ENCODE data around the gene MAPK1. TPM values are rescaled to one million over a fixed set of nuclear protein-coding genes. Genes with fewer than 3 reads are reported as not detected.
"Not testable (repeated sequence)": the region's sequence is repeated elsewhere in the genome, so short reads cannot be mapped to it uniquely, and the experiment has no call there.

MAPK1 gene
- 119 TPM for total RNA-seq (ENCODE audit: unreplicated experiment)
- long read RNA-seq, full-length matches to known transcripts: 8 of 10 reads
- long read RNA-seq, partial matches to known transcripts: 1 of 10 reads
- long read RNA-seq, other reads (novel, unspliced or antisense): 1 of 10 reads

DNA sequence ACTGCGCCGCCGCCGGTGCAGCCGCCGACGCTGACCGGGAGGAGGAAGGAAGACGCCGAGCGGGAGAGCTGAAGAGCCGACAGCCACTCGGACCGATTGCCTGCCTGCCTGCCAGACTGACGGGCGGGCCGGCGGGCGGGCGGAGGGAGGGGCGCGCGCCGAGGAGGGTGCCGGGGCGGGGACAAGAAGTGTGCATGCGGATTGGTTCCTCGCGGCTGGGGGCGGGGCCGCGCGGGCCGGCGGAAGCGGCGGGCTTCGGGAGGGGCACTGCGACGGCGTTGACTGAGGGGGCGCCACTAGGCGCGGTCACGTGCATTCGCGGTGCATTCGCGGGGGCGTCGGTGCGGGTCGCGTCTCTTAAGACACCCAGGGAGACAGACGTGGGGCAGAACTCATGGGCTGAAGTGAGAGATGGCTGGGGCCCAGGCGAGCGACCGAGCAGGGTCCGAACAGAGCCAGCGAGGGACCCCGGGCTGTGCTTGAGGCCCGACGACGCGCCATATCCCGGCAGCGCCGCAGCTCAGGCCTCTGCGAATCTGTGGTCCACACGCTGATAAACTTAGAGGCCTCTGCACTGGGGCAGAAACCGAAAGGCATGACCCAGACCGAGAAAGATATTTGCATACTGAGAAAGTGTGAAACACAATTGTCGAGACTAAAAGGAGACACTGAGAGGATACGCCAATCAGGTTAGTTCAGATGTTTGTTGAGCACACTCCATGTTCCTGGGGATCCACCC, at the start of gene MAPK1:
Gene MAPK1 (minus strand): TSS at position 118 of the 739 bp plus-strand sequence. CDS start 205 bp downstream, outside the sequence.
- Mint-ChIP-seq H3K4me3 (ENCODE audit: unreplicated experiment) (peak within 1 kb of the TSS; percentile 96), H3K27me3 (ENCODE audit: unreplicated experiment) (peaks cover 9% of the 10 kb centered on the region), H3K36me3 (ENCODE audit: low read depth, unreplicated experiment) (no peaks in the 10 kb centered on the region), H3K4me1 (ENCODE audit: unreplicated experiment) (peaks cover 28% of the 10 kb centered on the region), H3K9me3 (ENCODE audit: unreplicated experiment) (no peaks in the 10 kb centered on the region), H3K27ac (ENCODE audit: unreplicated experiment) (peak within 1 kb of the TSS; percentile 88)
- TF ChIP-seq, protein P1, sequence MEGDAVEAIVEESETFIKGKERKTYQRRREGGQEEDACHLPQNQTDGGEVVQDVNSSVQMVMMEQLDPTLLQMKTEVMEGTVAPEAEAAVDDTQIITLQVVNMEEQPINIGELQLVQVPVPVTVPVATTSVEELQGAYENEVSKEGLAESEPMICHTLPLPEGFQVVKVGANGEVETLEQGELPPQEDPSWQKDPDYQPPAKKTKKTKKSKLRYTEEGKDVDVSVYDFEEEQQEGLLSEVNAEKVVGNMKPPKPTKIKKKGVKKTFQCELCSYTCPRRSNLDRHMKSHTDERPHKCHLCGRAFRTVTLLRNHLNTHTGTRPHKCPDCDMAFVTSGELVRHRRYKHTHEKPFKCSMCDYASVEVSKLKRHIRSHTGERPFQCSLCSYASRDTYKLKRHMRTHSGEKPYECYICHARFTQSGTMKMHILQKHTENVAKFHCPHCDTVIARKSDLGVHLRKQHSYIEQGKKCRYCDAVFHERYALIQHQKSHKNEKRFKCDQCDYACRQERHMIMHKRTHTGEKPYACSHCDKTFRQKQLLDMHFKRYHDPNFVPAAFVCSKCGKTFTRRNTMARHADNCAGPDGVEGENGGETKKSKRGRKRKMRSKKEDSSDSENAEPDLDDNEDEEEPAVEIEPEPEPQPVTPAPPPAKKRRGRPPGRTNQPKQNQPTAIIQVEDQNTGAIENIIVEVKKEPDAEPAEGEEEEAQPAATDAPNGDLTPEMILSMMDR (IDR thresholded peaks at IDR 0.05; ENCODE audit: unreplicated experiment): peak; percentile 54
- DNase-seq (ENCODE audit: low spot score): peak; percentile 93

DNA sequence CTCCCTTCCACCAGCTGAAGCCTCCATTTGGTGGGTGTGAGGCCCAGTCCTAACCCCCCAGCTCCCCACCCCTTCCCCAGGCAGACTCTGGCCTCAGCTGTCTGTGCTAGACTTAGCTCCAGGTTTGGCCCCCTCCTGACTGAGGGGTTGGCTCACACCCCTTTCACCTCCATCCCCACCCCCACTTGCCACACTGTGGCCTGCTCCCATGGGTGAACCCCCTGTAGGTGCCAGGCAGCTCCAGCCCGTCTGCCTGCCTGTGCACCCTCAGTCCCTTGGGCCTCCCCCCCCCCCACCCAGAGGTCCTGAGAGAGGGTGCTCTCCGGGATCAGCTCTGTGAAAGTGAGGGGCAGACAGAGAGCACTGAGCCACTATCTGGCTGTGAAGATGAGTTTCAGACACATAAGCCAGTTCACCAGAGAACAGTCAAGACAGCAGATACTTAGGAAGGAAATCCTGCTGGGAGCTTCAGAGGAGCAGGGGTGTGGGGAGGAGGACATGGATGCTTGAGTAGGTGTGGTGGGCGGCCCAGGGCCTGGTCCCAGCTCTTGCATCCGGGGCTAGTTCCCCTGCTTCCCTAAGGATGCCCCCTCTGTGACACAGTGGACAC, 49.0 kb upstream of the MAPK1 start:
- Mint-ChIP-seq H3K27me3 (ENCODE audit: unreplicated experiment) (peaks cover 4% of the 10 kb centered on the region), H3K9me3 (ENCODE audit: unreplicated experiment) (no peaks in the 10 kb centered on the region), H3K4me3 (ENCODE audit: unreplicated experiment) (no peak overlapping the region), H3K27ac (ENCODE audit: unreplicated experiment) (no peak overlapping the region), H3K4me1 (ENCODE audit: unreplicated experiment) (no peaks in the 10 kb centered on the region), H3K36me3 (ENCODE audit: low read depth, unreplicated experiment) (no peaks in the 10 kb centered on the region)
- no peak for DNase-seq (ENCODE audit: low spot score)
- TF ChIP-seq, protein P1 (IDR thresholded peaks at IDR 0.05; ENCODE audit: unreplicated experiment): no peak

DNA sequence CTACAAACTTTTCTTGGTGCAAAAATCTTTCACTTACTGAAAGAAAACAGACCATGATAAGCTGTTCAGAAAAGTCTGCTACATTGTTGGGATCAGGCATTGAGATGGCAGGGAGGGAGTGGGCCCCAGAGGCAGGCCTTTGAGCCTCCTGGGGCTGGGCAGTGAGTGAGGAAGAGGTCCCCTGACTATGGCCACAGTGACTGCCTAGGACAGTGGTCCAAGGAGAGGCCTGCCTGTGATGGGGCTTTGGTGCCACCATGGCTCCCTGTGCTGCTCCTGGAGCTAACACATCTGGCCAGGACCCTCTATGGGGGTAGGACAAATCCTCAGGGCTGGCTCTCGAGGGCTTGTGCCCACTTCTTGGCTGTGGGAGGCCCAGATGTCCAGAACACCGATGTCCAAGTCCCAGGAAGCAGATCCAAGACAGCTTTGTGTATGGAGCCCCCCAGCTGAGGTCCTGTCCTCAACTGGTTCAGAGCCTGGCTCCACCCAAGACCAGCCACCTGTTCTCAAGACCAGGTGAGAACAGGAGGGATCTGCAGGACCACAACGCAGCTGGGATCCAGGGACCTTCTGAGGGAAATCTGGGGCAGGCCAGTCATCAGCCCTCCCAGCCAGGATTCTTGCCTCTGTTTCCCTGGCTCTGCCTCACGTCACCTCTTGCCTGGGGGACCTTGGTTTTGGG, 48.3 kb upstream of the MAPK1 start:
- H3K4me3 Mint-ChIP-seq (ENCODE audit: unreplicated experiment): no peak overlapping the region
- TF ChIP-seq, protein P1 (IDR thresholded peaks at IDR 0.05; ENCODE audit: unreplicated experiment): no peak
- DNase-seq (ENCODE audit: low spot score): no peak
- no peaks in the 10 kb centered on the region for H3K9me3 Mint-ChIP-seq (ENCODE audit: unreplicated experiment)
- H3K36me3 Mint-ChIP-seq (ENCODE audit: low read depth, unreplicated experiment): no peaks in the 10 kb centered on the region
- no peaks in the 10 kb centered on the region for H3K4me1 Mint-ChIP-seq (ENCODE audit: unreplicated experiment)
- H3K27ac Mint-ChIP-seq (ENCODE audit: unreplicated experiment): no peak overlapping the region
- peaks cover 4% of the 10 kb centered on the region for H3K27me3 Mint-ChIP-seq (ENCODE audit: unreplicated experiment)

DNA sequence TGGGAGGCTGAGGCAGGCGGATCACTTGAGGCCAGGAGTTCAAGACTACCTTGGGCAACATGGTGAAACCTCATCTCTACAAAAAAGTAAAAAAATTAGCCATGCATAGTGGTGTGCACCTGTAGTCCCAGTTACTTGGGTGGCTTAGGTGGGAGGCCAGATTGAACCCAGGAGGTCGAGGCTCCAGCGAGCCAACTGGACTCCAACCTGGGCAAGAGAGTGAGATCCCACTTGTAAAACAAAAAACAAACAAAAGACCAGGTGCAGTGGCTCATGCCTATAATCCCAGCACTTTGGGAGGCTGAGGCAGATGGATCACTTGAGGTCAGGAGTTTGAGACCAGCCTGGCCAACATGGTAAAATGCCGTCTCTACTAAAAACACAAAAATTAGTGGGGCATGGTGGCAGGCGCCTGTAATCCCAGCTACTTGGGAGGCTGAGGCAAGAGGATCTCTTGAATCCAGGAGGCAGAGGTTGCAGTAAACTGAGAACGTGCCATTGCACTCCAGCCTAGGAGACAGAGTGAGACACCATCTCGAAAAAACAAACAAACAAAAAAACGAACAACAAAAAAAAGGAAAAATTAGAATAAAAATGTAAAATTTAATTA, 46.7 kb upstream of the MAPK1 start:
- H3K36me3 Mint-ChIP-seq (ENCODE audit: low read depth, unreplicated experiment); DNase-seq (ENCODE audit: low spot score); H3K27ac Mint-ChIP-seq (ENCODE audit: unreplicated experiment); H3K4me3 Mint-ChIP-seq (ENCODE audit: unreplicated experiment); H3K4me1 Mint-ChIP-seq (ENCODE audit: unreplicated experiment); H3K9me3 Mint-ChIP-seq (ENCODE audit: unreplicated experiment); H3K27me3 Mint-ChIP-seq (ENCODE audit: unreplicated experiment): not testable (repeated sequence)

DNA sequence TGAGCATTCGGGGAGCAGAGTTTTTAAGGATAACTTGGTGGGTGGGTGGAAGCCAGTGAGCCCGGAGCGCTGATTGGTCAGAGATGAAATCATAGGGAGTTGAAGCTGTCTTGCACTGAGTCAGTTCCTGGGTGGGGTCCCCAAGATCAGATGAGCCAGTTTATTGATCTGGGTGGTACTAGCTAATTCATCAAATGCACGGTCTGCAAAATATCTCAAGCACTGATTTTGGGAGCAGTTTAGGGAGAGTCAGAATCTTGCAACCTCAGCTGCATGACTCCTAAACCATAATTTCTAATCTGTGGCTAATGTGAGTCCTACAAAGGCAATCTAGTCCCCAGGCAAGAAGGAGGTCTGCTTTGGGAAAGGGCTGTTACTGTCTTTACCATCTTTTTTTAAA, 42.9 kb upstream of the MAPK1 start:
- not testable (repeated sequence) for H3K9me3 Mint-ChIP-seq (ENCODE audit: unreplicated experiment); H3K4me3 Mint-ChIP-seq (ENCODE audit: unreplicated experiment); H3K27me3 Mint-ChIP-seq (ENCODE audit: unreplicated experiment); H3K27ac Mint-ChIP-seq (ENCODE audit: unreplicated experiment); H3K36me3 Mint-ChIP-seq (ENCODE audit: low read depth, unreplicated experiment); H3K4me1 Mint-ChIP-seq (ENCODE audit: unreplicated experiment); DNase-seq (ENCODE audit: low spot score)
